H1 (cell line): ENCODE measurements around the gene BCL2L1.

Source experiments
- CEBPB ChIP-seq: IDR thresholded peaks from 2 replicates; pipeline ENCODE4 v1.6.1; 2012; ENCODE audit warnings: low read depth, low read length
- CREB1 ChIP-seq: IDR thresholded peaks from 2 replicates; pipeline ENCODE4 v1.6.1; 2012; ENCODE audit warnings: inconsistent platforms
- EP300 ChIP-seq, 2 experiments: IDR thresholded peaks; 1 replicate in 1 of 2; 2 replicates in 1 of 2; pipeline ENCODE4 v1.6.1; 2011 to 2012; ENCODE audit warnings: low read depth in 2 of 2, low read length in 2 of 2, mild to moderate bottlenecking in 2 of 2, borderline replicate concordance in 1 of 2, inconsistent platforms in 1 of 2, moderate library complexity in 1 of 2
- EZH2 ChIP-seq: fragments of 200-600 bp; sonication (generic); IDR thresholded peaks from 2 replicates; pipeline ENCODE4 v1.7.1; 2012; ENCODE audit warnings: low read depth, mild to moderate bottlenecking, moderate library complexity, low read length, inconsistent platforms; ENCODE audit not compliant: severe bottlenecking
- NANOG ChIP-seq: IDR thresholded peaks from 2 replicates; pipeline ENCODE4 v1.6.1; 2011; ENCODE audit warnings: low read length, low read depth, mild to moderate bottlenecking, inconsistent platforms; ENCODE audit not compliant: insufficient read depth, poor library complexity, severe bottlenecking
- NRF1 ChIP-seq: IDR thresholded peaks from 2 replicates; pipeline ENCODE4 v1.6.1; 2011; ENCODE audit warnings: mild to moderate bottlenecking, low read depth, low read length, improper control_type of control experiment
- RXRA ChIP-seq: IDR thresholded peaks from 2 replicates; pipeline ENCODE4 v1.6.1; 2011; ENCODE audit warnings: low read depth, mild to moderate bottlenecking, low read length, moderate library complexity; ENCODE audit not compliant: insufficient read depth
- TCF12 ChIP-seq: IDR thresholded peaks from 2 replicates; pipeline ENCODE4 v1.6.1; 2011; ENCODE audit warnings: low read depth, mild to moderate bottlenecking, low read length
- ZNF274 ChIP-seq: IDR thresholded peaks from 2 replicates; pipeline ENCODE4 v1.7.0; 2012; ENCODE audit warnings: low read length, borderline replicate concordance; ENCODE audit errors: extremely low read depth
- TF ChIP-seq, protein P1 (sequence below), 3 experiments: IDR thresholded peaks; 1 replicate in 2 of 3; 2 replicates in 1 of 3; pipeline versions ENCODE4 v1.5.1 to v1.6.1; 2011; ENCODE audit warnings: low read length in 3 of 3, mild to moderate bottlenecking in 3 of 3, inconsistent platforms in 2 of 3, low read depth in 1 of 3, moderate library complexity in 1 of 3; ENCODE audit not compliant: insufficient read depth in 1 of 3; ENCODE audit errors: control extremely low read depth in 1 of 3

DNA sequence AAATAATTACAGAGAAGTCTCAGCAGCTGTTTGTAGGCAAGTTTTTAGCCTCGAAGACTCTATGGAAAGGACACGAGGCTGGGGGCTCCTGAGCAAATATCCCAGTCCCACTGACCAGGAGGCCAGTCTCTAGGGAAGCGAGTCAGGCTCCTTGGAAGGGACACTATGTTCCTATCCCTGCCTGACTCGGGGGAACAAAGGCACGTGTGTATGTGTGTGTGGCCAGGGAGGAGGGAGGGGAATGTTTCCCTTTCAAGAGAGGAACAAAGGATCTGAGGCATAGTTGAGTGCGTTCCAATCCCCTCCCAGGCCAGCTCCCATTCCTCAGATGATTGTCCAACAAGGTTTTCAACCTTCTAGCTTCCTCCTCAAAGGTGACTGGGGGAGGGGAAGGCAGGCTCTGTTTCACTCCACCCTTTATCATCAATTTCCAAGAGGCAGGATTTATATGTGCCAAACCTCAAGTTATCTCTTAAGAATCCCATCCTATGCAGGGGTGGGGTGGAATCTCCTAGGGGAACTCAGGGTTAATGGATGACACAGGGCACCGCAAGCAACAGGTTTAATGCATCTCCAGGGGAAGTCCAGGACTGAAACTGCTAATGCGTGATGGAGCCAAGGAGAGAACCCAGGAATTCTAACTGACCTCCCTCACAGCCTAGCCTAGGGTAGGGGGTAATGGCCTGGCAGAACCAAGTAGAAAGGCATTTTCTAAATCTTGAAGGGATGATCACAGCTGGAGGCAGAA is 9.9 kb downstream of the BCL2L1 start:
- TF ChIP-seq, protein P1, sequence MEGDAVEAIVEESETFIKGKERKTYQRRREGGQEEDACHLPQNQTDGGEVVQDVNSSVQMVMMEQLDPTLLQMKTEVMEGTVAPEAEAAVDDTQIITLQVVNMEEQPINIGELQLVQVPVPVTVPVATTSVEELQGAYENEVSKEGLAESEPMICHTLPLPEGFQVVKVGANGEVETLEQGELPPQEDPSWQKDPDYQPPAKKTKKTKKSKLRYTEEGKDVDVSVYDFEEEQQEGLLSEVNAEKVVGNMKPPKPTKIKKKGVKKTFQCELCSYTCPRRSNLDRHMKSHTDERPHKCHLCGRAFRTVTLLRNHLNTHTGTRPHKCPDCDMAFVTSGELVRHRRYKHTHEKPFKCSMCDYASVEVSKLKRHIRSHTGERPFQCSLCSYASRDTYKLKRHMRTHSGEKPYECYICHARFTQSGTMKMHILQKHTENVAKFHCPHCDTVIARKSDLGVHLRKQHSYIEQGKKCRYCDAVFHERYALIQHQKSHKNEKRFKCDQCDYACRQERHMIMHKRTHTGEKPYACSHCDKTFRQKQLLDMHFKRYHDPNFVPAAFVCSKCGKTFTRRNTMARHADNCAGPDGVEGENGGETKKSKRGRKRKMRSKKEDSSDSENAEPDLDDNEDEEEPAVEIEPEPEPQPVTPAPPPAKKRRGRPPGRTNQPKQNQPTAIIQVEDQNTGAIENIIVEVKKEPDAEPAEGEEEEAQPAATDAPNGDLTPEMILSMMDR (IDR thresholded peaks at IDR 0.05; ENCODE audit: control extremely low read depth in 1 of 3, insufficient read depth in 1 of 3, low read depth in 1 of 3, low read length in 3 of 3), result no peak
- TF ChIP-seq RXRA (no peak), TCF12 (peak; percentile 63; the same call in 1 of the 2 replicates), CEBPB (no peak), EZH2 (no peak), ZNF274 (no peak), CREB1 (no peak), NANOG (peak; percentile 57), NRF1 (no peak), EP300 (IDR thresholded peaks at IDR 0.05; ENCODE audit: borderline replicate concordance in 1 of 2, low read depth in 2 of 2, low read length in 2 of 2) (peak in 1 of 2 experiments; percentile 87; a peak in 1 of 3 replicates)
